GM12872 (cell line): ENCODE measurements around the gene DTX3.

Experiments used
- TF ChIP-seq, protein P1 (sequence below): IDR thresholded peaks from 3 replicates; pipeline ENCODE4 v1.5.1; 2011; ENCODE audit warnings: low read depth, mild to moderate bottlenecking, low read length, moderate library complexity; ENCODE audit not compliant: insufficient read depth

Gene DTX3

GRCh38 chr12:57611108-57611826 is 6.6 kb downstream of the DTX3 start, which contains the start of gene ARHGEF25:
ARHGEF25 (plus strand) TSS chr12:57611435; CDS start chr12:57611895, 460 bp downstream.
- TF ChIP-seq, protein P1, sequence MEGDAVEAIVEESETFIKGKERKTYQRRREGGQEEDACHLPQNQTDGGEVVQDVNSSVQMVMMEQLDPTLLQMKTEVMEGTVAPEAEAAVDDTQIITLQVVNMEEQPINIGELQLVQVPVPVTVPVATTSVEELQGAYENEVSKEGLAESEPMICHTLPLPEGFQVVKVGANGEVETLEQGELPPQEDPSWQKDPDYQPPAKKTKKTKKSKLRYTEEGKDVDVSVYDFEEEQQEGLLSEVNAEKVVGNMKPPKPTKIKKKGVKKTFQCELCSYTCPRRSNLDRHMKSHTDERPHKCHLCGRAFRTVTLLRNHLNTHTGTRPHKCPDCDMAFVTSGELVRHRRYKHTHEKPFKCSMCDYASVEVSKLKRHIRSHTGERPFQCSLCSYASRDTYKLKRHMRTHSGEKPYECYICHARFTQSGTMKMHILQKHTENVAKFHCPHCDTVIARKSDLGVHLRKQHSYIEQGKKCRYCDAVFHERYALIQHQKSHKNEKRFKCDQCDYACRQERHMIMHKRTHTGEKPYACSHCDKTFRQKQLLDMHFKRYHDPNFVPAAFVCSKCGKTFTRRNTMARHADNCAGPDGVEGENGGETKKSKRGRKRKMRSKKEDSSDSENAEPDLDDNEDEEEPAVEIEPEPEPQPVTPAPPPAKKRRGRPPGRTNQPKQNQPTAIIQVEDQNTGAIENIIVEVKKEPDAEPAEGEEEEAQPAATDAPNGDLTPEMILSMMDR = no peak

- TF ChIP-seq, protein P1 = no peak
Measured at GRCh38 chr12:57611827-57612710, 7.4 kb downstream of the DTX3 start.

DNA sequence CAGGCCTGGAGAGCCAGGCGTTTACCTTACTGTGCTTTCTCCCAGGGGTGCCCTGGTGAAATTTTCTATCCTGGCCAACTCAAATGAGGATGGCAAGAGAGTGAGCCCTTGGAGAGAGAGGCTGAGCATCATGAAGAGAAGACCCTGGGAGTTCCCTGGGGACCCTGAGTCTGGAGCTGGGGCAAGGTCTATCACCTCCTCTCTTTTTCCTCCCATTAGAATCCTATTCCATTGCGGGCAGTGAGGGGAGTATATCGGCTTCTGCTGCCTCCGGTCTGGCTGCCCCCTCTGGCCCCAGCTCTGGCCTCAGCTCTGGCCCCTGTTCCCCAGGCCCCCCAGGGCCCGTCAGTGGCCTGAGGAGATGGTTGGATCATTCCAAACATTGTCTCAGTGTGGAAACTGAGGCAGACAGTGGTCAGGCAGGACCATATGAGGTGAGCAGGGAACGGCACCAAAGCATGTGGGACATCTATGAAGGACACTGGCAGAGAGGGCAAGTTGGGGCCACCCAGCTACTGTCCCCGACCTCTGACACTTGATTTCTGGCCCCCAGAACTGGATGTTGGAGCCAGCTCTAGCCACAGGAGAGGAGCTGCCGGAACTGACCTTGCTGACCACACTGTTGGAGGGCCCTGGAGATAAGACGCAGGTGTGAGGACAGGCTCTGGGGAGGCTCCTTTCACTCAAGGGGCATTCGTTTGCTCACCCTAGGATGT is 8.2 kb downstream of the DTX3 start:
- TF ChIP-seq, protein P1 = no peak

- TF ChIP-seq, protein P1 = no peak
Measured at GRCh38 chr12:57613427-57614109, 8.9 kb downstream of the DTX3 start.

DNA sequence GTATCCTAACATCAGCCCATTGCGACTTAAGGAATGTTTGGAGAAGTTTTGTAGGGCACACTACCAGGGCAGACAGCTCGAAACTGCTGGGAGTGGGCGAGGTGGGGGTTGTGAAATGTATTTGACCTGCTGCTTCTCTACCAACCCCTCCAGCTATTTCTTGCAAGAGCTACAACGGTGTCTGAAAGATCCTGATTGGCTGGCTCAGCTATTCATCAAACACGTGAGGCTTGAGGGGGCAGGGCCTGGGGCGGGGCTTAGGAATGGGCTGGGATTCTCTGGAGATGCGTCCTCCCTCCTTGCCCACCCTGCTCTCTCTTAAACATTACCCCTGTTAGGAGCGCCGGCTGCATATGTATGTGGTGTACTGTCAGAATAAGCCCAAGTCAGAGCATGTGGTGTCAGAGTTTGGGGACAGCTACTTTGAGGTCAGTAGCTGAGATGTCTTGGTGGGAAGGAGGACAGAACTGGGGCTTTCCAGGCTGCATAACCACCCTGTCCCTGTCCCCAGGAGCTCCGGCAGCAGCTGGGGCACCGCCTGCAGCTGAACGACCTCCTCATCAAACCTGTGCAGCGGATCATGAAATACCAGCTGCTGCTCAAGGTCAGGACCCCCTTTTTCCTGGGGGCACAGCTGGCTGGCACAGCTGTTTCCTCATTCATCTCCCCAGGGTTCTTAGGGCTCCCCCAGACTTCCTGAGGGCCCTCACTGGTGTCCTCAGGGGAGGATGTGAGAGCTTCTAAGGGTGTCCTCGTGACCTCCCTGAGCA is 9.7 kb downstream of the DTX3 start:
- TF ChIP-seq, protein P1 = no peak

DNA sequence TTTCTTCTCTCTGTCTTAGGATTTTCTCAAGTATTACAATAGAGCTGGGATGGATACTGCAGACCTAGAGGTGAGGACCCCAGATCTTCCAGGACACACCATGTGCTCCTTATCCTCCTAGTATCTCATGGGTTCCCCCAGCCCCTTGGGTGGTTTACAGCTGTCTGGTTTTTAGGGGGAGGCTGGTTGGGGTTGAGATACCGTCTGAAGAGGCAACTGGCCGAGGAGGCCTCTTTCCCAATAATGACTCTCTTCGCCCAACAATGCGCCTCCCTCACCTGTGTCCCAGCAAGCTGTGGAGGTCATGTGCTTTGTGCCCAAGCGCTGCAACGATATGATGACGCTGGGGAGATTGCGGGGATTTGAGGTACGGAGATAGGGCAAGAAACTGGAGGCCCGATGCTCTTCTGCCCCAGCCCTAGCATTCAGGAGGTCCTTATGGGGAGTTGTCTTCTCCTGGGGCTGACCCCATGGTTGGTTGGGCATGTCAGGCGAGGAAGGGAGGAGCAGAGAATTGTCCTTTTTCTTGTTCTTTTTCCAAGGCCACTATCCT is 10.4 kb downstream of the DTX3 start:
- TF ChIP-seq, protein P1 = no peak
